K562 (cell line): ENCODE measurements around the gene WDR83. TPM values are rescaled to one million over a fixed set of nuclear protein-coding genes. Genes with fewer than 3 reads are reported as not detected.

Experiments
- ATAC-seq: fragments of 200-7000 bp; cut with Tn5 transposase; 3 replicates; pipeline ENCODE4 v1.9.1; 2020; ENCODE audit warnings: moderate library complexity
- BruUV-seq: library from RNA; stranded (reverse); fragments of 400-500 nt; replicated peaks from 2 replicates; lab custom pipeline; 2021; lab: Mats Ljungman, UMichigan
- CTCF ChIA-PET: fragments of 300-600 bp; formaldehyde crosslinking; extraction: SDS; loops from one replicate; lab custom pipeline; 2021; ENCODE audit warnings: low intra/inter-chr PET ratio; lab: Yijun Ruan, JAX
- POLR2A ChIA-PET: fragments of 300-600, 350-650 bp; sonication (Branson Sonifier 250); formaldehyde crosslinking; extraction: SDS; loops from one replicate; lab custom pipeline; 2021; ENCODE audit warnings: antibody characterized with exemption, inconsistent platforms; lab: Yijun Ruan, JAX
- DNase-seq, 4 experiments: peaks; one replicate each; pipeline versions ENCODE4 v3.0.0 to v3.0.0-alpha.2; 2011 to 2018; ENCODE audit warnings: low spot score in 3 of 4, mixed read lengths in 3 of 4; ENCODE audit errors: extremely low read depth in 1 of 4
- FAIRE-seq: peaks from 2 replicates; lab custom pipeline; 2011; peaks lifted over from hg19 to GRCh38; lab: Jason Lieb, UNC
- H2AFZ ChIP-seq: 2 replicates; pipeline ENCODE4 v1.6.0; 2011; ENCODE audit warnings: low read depth, low read length, control low read depth, inconsistent platforms
- H3K27ac ChIP-seq: fragments of 200-600 bp; 3 replicates; pipeline ENCODE4 v1.8.0; 2011; ENCODE audit warnings: low read depth, mild to moderate bottlenecking, control low read depth, inconsistent platforms, low read length, moderate library complexity, mixed read lengths; ENCODE audit errors: extremely low read depth
- H3K27me3 ChIP-seq, 2 experiments: fragments of 300-600 bp in 1 of 2; 2 replicates in 1 of 2; 3 replicates in 1 of 2; pipeline versions ENCODE4 v1.6.0 to v1.8.0; 2011; ENCODE audit warnings: inconsistent platforms in 2 of 2, low read length in 2 of 2, mild to moderate bottlenecking in 1 of 2, mixed read lengths in 1 of 2, moderate library complexity in 1 of 2; ENCODE audit not compliant: control insufficient read depth in 2 of 2, insufficient read depth in 2 of 2
- H3K36me3 ChIP-seq: fragments of 300-600 bp; 3 replicates; pipeline ENCODE4 v1.8.0; 2011; ENCODE audit warnings: mild to moderate bottlenecking, low read length, inconsistent platforms; ENCODE audit not compliant: control insufficient read depth, insufficient read depth
- H3K4me1 ChIP-seq, 2 experiments: fragments of 200-600 bp in 1 of 2; replicated peaks in 1 of 2; 2 replicates in 1 of 2; 3 replicates in 1 of 2; pipeline versions ENCODE4 v1.5.1 to v1.8.0; 2011; ENCODE audit warnings: inconsistent platforms in 2 of 2, low read length in 2 of 2, mild to moderate bottlenecking in 1 of 2, mixed read lengths in 1 of 2, moderate library complexity in 1 of 2; ENCODE audit not compliant: control insufficient read depth in 2 of 2, insufficient read depth in 2 of 2
- H3K4me2 ChIP-seq: 2 replicates; pipeline ENCODE4 v1.6.1; 2011; ENCODE audit warnings: low read length, control low read depth, inconsistent platforms, mixed read lengths; ENCODE audit not compliant: insufficient read depth
- H3K4me3 ChIP-seq: fragments of 200-600 bp; sonication (generic), shearing (Covaris generic); 2 replicates; pipeline ENCODE4 v1.5.1; 2016; ENCODE audit warnings: control low read depth, inconsistent platforms
- H3K79me2 ChIP-seq: fragments of 200-600 bp; 3 replicates; pipeline ENCODE4 v1.8.0; 2011; ENCODE audit warnings: low read length, inconsistent platforms; ENCODE audit not compliant: control insufficient read depth, insufficient read depth
- H3K9ac ChIP-seq, 2 experiments: 2 replicates each; pipeline versions ENCODE4 v1.6.0 to v1.6.1; 2011; ENCODE audit warnings: low read depth in 2 of 2, low read length in 2 of 2, control low read depth in 1 of 2, inconsistent platforms in 1 of 2, mild to moderate bottlenecking in 1 of 2, mixed read lengths in 1 of 2; ENCODE audit not compliant: insufficient read depth in 1 of 2
- H3K9me1 ChIP-seq: one replicate; pipeline ENCODE4 v1.6.0; 2011; ENCODE audit warnings: inconsistent platforms, mild to moderate bottlenecking, low read length, moderate library complexity; ENCODE audit not compliant: control insufficient read depth, insufficient read depth
- H3K9me3 ChIP-seq: replicated peaks from 2 replicates; pipeline ENCODE4 v1.5.1; 2011; ENCODE audit warnings: low read depth, low read length, inconsistent platforms; ENCODE audit not compliant: control insufficient read depth, insufficient read depth
- H4K20me1 ChIP-seq: replicated peaks from 2 replicates; pipeline ENCODE4 v1.6.1; 2011; ENCODE audit warnings: low read length, inconsistent platforms, mixed read lengths; ENCODE audit not compliant: control insufficient read depth, insufficient read depth
- BCOR ChIP-seq: fragments of 450-650 bp; IDR thresholded peaks from 2 replicates; pipeline ENCODE4 v1.6.1; 2016
- CBFA2T2 ChIP-seq: fragments of 450-650 bp; conservative IDR thresholded peaks from 2 replicates; pipeline ENCODE4 v1.6.1; 2017; ENCODE audit warnings: mild to moderate bottlenecking
- ILK ChIP-seq: fragments of 450-650 bp; IDR thresholded peaks from 2 replicates; pipeline ENCODE4 v1.6.1; 2016; ENCODE audit warnings: missing genetic modification characterization, low read depth, mild to moderate bottlenecking, missing compliant biosample characterization, moderate library complexity, borderline replicate concordance
- KDM1A ChIP-seq, 2 experiments: fragments of 450-650 bp; IDR thresholded peaks; 2 replicates each; pipeline ENCODE4 v1.6.1; 2016; ENCODE audit warnings: mild to moderate bottlenecking in 2 of 2
- NFIC ChIP-seq: fragments of 450-650 bp; IDR thresholded peaks from 2 replicates; pipeline ENCODE4 v1.6.1; 2017; ENCODE audit warnings: mild to moderate bottlenecking, inconsistent platforms
- SPI1 ChIP-seq: IDR thresholded peaks from 2 replicates; pipeline ENCODE4 v1.6.1; 2011; ENCODE audit warnings: low read depth, low read length, control low read depth, borderline replicate concordance
- ZFP36 ChIP-seq: fragments of 150-350 bp; IDR thresholded peaks from 2 replicates; pipeline ENCODE4 v1.6.1; 2018; ENCODE audit warnings: low read length, low read depth; ENCODE audit not compliant: partially characterized antibody
- ZNF707 ChIP-seq: fragments of 250-450 bp; sonication (Bioruptor Pico); conservative IDR thresholded peaks from 2 replicates; pipeline ENCODE4 v1.8.0; 2022; ENCODE audit warnings: inconsistent platforms, mild to moderate bottlenecking, moderate library complexity
- WGBS: fragments of 100-300 bp; shearing (Covaris generic); methylation state at CpG from one replicate; pipeline ENCODE4 v1.1.6; 2016; ENCODE audit warnings: low coverage, mixed read lengths; ENCODE audit not compliant: insufficient coverage; ENCODE audit errors: missing lambda C conversion rate; 5-methylcytosine and 5-hydroxymethylcytosine counted together
- in situ Hi-C: fragments of 300-500 bp; cut with MboI; formaldehyde crosslinking; loops from 4 replicates; pipeline ENCODE4 v1.15.0; 2018; ENCODE audit warnings: inconsistent platforms, mixed read lengths
- intact Hi-C: fragments of 100-400 bp; cut with micrococcal nuclease; formaldehyde crosslinking; loops from 2 replicates; pipeline ENCODE4 v1.14.2; 2022
- polyA plus RNA-seq, 8 experiments: library from polyadenylated mRNA; depleted of rRNA in 4 of 8; stranded (reverse) in 5 of 8; unstranded in 3 of 8; fragments of >200 nt; fragmentation: Nextera tagmentation in 2 of 8; fragmentation: Illumina TruSeq in 1 of 8; extraction: Ambion mirVana in 2 of 8; extraction: Trizol in 1 of 8; gene quantifications; 2 replicates each; pipeline versions ENCODE4 v1.2.1 to v1.2.3, GENCODE V29; 2011 to 2014; ENCODE audit warnings: inconsistent platforms in 1 of 8, missing spikeins in 1 of 8
- total RNA-seq, 7 experiments: library from RNA; depleted of rRNA in 6 of 7; stranded (reverse); fragments of >200 nt in 6 of 7; fragmentation: Illumina TruSeq in 2 of 7; extraction: Trizol in 2 of 7; gene quantifications; 2 replicates each; pipeline versions ENCODE4 v1.2.1 to v1.2.3, GENCODE V29; 2011 to 2021; ENCODE audit warnings: low replicate concordance in 1 of 7
- TF ChIP-seq, protein P1 (sequence below): sonication (generic); formaldehyde crosslinking; IDR thresholded peaks from 2 replicates; pipeline ENCODE4 v1.8.1; 2023; ENCODE audit warnings: missing genetic modification reagents, mild to moderate bottlenecking, borderline replicate concordance
- TF ChIP-seq, protein P2 (sequence below): sonication (generic); formaldehyde crosslinking; IDR thresholded peaks from 2 replicates; pipeline ENCODE4 v1.8.0; 2022; ENCODE audit warnings: missing genetic modification reagents, mild to moderate bottlenecking, moderate library complexity, borderline replicate concordance
- TF ChIP-seq, protein P3 (sequence below): fragments of 450-650 bp; IDR thresholded peaks from one replicate; pipeline ENCODE4 v1.6.1; 2018; ENCODE audit warnings: mild to moderate bottlenecking, moderate library complexity; ENCODE audit not compliant: partially characterized antibody

WDR83 gene
- total and polyA plus RNA-seq, 9 of the 15 experiments (the other 6 are each of a cell fraction or from before 2014, with no cell fraction given), result 0.52 to 21.3 (median 4.2) TPM

DNA sequence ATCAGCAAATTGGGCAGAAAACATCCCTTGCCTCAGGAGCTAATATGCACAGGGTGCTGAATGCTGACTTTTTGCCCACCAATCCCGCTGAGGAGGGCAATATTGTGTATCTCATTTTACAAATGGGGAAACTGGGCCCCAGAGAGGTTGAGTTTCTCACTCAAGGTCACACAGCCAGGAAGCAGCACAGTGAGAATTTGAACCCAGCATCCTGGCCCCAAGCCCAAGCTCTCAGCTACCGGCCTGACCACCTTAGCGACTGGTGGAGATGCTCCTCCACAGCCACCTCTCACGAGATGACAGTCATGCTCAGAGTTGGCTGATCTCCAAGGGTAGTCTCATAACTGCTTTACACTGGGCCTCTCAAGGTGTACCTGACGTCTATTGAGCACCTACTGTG lies 26.4 kb downstream of the WDR83 start:
- no peak for FAIRE-seq
- CTCF ChIA-PET, result no interaction called here
- peaks cover 7% of the 10 kb centered on the region; the same call in 1 of the 3 replicates for H3K79me2 ChIP-seq
- intact Hi-C loops, result no loop called here
- no peak overlapping the region for H3K27ac ChIP-seq
- no peaks in the 10 kb centered on the region for H3K9me1 ChIP-seq
- no peaks in the 10 kb centered on the region; a peak in 1 of 5 replicates for H3K27me3 ChIP-seq
- H3K4me1 ChIP-seq, result peaks cover 0 to 49% of the 10 kb centered on the region in 2 experiments; a peak in 3 of 5 replicates
- TF ChIP-seq ILK (tag) (no peak), NFIC (peak; percentile 30), ZNF707 (CRISPR knock-in tag) (no peak), SPI1 (no peak), ZFP36 (peak; percentile 32), BCOR (peak; percentile 35; the same call in 1 of the 2 replicates), CBFA2T2 (no peak), KDM1A (IDR thresholded peaks at IDR 0.05) (no peak)
- TF ChIP-seq, protein P1, sequence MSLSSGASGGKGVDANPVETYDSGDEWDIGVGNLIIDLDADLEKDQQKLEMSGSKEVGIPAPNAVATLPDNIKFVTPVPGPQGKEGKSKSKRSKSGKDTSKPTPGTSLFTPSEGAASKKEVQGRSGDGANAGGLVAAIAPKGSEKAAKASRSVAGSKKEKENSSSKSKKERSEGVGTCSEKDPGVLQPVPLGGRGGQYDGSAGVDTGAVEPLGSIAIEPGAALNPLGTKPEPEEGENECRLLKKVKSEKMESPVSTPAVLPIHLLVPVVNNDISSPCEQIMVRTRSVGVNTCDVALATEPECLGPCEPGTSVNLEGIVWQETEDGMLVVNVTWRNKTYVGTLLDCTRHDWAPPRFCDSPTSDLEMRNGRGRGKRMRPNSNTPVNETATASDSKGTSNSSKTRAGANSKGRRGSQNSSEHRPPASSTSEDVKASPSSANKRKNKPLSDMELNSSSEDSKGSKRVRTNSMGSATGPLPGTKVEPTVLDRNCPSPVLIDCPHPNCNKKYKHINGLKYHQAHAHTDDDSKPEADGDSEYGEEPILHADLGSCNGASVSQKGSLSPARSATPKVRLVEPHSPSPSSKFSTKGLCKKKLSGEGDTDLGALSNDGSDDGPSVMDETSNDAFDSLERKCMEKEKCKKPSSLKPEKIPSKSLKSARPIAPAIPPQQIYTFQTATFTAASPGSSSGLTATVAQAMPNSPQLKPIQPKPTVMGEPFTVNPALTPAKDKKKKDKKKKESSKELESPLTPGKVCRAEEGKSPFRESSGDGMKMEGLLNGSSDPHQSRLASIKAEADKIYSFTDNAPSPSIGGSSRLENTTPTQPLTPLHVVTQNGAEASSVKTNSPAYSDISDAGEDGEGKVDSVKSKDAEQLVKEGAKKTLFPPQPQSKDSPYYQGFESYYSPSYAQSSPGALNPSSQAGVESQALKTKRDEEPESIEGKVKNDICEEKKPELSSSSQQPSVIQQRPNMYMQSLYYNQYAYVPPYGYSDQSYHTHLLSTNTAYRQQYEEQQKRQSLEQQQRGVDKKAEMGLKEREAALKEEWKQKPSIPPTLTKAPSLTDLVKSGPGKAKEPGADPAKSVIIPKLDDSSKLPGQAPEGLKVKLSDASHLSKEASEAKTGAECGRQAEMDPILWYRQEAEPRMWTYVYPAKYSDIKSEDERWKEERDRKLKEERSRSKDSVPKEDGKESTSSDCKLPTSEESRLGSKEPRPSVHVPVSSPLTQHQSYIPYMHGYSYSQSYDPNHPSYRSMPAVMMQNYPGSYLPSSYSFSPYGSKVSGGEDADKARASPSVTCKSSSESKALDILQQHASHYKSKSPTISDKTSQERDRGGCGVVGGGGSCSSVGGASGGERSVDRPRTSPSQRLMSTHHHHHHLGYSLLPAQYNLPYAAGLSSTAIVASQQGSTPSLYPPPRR (CRISPR knock-in tag), result no peak
- TF ChIP-seq, protein P2, sequence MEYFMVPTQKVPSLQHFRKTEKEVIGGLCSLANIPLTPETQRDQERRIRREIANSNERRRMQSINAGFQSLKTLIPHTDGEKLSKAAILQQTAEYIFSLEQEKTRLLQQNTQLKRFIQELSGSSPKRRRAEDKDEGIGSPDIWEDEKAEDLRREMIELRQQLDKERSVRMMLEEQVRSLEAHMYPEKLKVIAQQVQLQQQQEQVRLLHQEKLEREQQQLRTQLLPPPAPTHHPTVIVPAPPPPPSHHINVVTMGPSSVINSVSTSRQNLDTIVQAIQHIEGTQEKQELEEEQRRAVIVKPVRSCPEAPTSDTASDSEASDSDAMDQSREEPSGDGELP (CRISPR knock-in tag), result no peak
- TF ChIP-seq, protein P3, sequence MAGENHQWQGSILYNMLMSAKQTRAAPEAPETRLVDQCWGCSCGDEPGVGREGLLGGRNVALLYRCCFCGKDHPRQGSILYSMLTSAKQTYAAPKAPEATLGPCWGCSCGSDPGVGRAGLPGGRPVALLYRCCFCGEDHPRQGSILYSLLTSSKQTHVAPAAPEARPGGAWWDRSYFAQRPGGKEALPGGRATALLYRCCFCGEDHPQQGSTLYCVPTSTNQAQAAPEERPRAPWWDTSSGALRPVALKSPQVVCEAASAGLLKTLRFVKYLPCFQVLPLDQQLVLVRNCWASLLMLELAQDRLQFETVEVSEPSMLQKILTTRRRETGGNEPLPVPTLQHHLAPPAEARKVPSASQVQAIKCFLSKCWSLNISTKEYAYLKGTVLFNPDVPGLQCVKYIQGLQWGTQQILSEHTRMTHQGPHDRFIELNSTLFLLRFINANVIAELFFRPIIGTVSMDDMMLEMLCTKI, result no peak
- TF ChIP-seq, all 486 proteins: peak for 3
- Histone ChIP-seq H3K4me2 (no peak overlapping the region), H3K36me3 (peaks cover 52% of the 10 kb centered on the region; the same call in 2 of the 3 replicates), H3K9ac (no peak overlapping the region), H3K9me3 (no peaks in the 10 kb centered on the region), H3K4me3 (no peak overlapping the region), H4K20me1 (no peaks in the 10 kb centered on the region), H2AFZ (no peak overlapping the region)
- WGBS, result 73% methylated on average over 5 of the region's 5 CpGs
- no TSS peak for BruUV-seq
- ATAC-seq (no peak), DNase-seq (no peak)
- POLR2A ChIA-PET, result interaction anchor here (0.6 to 1.7 kb wide), 2 partner anchors 10 to 14 kb away, joined by 3 to 4 read pairs; no protein-coding TSS in a partner anchor
- in situ Hi-C loops, result no loop called here
